Activated naive CD4-positive, alpha-beta T cell treated with anti-CD3 and anti-CD28 coated beads, Interleukin-2, amount 10 ng/mL, durations not matched to agents 7 days and 5 days (primary cell): ENCODE measurements around the gene POU4F3.

Experiments used
- CTCF ChIA-PET: fragments of 350-600 bp; sonication (Branson Sonifier 250); formaldehyde crosslinking; loops from one replicate; lab custom pipeline; 2021; ENCODE audit warnings: antibody characterized with exemption; lab: Charles Lee
- DNase-seq: peaks from one replicate; pipeline ENCODE4 v3.0.0-alpha.2; 2020
- H3K27ac Mint-ChIP-seq: one replicate; pipeline ENCODE4 v1.8.0; 2021; ENCODE audit warnings: mild to moderate bottlenecking, moderate library complexity, mixed read lengths
- H3K27me3 Mint-ChIP-seq: one replicate; pipeline ENCODE4 v1.8.0; 2021; ENCODE audit warnings: mild to moderate bottlenecking, mixed read lengths
- H3K36me3 Mint-ChIP-seq: one replicate; pipeline ENCODE4 v1.8.0; 2021; ENCODE audit warnings: mixed read lengths
- H3K4me1 Mint-ChIP-seq: one replicate; pipeline ENCODE4 v1.8.0; 2021; ENCODE audit warnings: mixed read lengths
- H3K4me3 Mint-ChIP-seq: one replicate; pipeline ENCODE4 v1.8.0; 2021; ENCODE audit warnings: mild to moderate bottlenecking, moderate library complexity, mixed read lengths
- H3K9me3 Mint-ChIP-seq: one replicate; pipeline ENCODE4 v1.8.0; 2021; ENCODE audit warnings: mixed read lengths

Gene POU4F3

DNA sequence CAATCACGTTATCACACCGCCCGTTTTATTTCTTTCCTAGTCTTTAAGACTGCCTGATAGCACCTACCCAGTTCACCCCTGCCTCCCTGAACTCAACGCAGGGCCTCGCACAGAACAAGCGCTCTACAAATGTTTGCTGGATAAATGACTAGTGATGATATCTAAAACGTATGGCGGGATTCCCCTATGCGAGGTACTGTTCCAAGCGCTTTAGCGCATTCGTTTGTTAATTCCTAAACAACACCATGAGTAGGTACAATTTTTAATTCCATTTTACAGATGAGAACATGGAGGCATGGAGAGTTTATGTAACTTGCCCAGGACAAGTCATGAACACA, 6.6 kb downstream of the POU4F3 start:
- Mint-ChIP-seq H3K9me3 (no peaks in the 10 kb centered on the region), H3K36me3 (no peaks in the 10 kb centered on the region), H3K27ac (no peak overlapping the region), H3K27me3 (peaks cover 79% of the 10 kb centered on the region), H3K4me3 (peak overlapping the region; percentile 16), H3K4me1 (peaks cover 10% of the 10 kb centered on the region)
- CTCF ChIA-PET, result no interaction called here
- DNase-seq, result no peak

GRCh38 chr5:146345578-146346366, 7.1 kb downstream of the POU4F3 start:
- no peak for DNase-seq
- H3K27ac Mint-ChIP-seq, result no peak overlapping the region
- H3K9me3 Mint-ChIP-seq, result no peaks in the 10 kb centered on the region
- H3K4me3 Mint-ChIP-seq, result no peak overlapping the region
- no peaks in the 10 kb centered on the region for H3K36me3 Mint-ChIP-seq
- peaks cover 10% of the 10 kb centered on the region for H3K4me1 Mint-ChIP-seq
- H3K27me3 Mint-ChIP-seq, result peaks cover 74% of the 10 kb centered on the region
- CTCF ChIA-PET, result no interaction called here

GRCh38 chr5:146357126-146357525, 18.5 kb downstream of the POU4F3 start:
- Mint-ChIP-seq H3K9me3 (no peaks in the 10 kb centered on the region), H3K4me1 (no peaks in the 10 kb centered on the region), H3K36me3 (no peaks in the 10 kb centered on the region), H3K27me3 (peaks cover 14% of the 10 kb centered on the region), H3K27ac (no peak overlapping the region), H3K4me3 (no peak overlapping the region)
- no peak for DNase-seq
- CTCF ChIA-PET, result no interaction called here

DNA sequence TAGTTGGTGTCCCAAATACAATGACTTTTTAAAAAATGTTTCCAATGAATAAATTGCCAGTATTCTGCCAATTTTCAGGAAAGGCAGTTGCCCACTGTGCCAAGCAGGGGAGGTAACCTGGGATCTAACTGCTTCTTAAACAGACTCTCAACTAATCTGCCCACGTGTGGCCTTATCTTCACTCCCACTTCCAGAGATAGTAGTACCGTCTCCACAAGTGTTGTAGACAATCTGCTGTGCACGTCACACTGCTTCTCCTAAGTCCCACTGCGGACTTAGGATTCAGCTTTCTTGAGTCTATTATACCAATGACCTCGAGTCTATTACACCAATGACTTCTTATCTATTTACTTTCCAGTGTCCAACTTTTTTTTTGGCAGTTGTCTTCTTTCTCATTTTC, 21.2 kb downstream of the POU4F3 start:
- peaks cover 23% of the 10 kb centered on the region for H3K27me3 Mint-ChIP-seq
- CTCF ChIA-PET, result no interaction called here
- no peak overlapping the region for H3K27ac Mint-ChIP-seq
- H3K4me1 Mint-ChIP-seq, result no peaks in the 10 kb centered on the region
- no peak overlapping the region for H3K4me3 Mint-ChIP-seq
- no peak for DNase-seq
- no peaks in the 10 kb centered on the region for H3K9me3 Mint-ChIP-seq
- no peaks in the 10 kb centered on the region for H3K36me3 Mint-ChIP-seq

- Mint-ChIP-seq H3K4me1 (no peaks in the 10 kb centered on the region), H3K9me3 (no peaks in the 10 kb centered on the region), H3K36me3 (no peaks in the 10 kb centered on the region), H3K27me3 (peaks cover 35% of the 10 kb centered on the region), H3K27ac (no peak overlapping the region), H3K4me3 (no peak overlapping the region)
- CTCF ChIA-PET, result no interaction called here
- DNase-seq, result no peak
Measured at GRCh38 chr5:146363161-146363874, 24.7 kb downstream of the POU4F3 start.

DNA sequence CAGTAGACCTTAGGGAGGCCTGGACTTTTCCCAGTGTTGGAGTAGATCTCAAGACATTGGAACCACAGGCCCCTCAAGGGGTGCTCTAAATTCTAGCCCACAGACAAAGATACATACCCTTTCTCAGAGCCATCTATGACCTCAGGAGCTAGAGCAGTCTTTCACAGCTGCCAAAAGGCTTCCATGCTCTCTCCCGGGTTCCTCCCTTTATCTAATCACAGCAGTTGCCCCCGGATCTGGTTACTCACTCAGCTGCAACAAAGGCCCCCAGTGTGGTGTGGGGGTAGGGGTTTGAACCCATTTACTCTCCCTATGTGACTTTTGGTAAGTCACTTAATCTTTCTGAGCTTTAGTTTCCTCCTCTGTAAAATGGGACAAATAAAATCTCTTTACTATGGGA, 27.0 kb downstream of the POU4F3 start:
- no peak overlapping the region for H3K27ac Mint-ChIP-seq
- H3K9me3 Mint-ChIP-seq, result no peaks in the 10 kb centered on the region
- CTCF ChIA-PET, result no interaction called here
- no peaks in the 10 kb centered on the region for H3K4me1 Mint-ChIP-seq
- no peak for DNase-seq
- H3K4me3 Mint-ChIP-seq, result no peak overlapping the region
- H3K36me3 Mint-ChIP-seq, result no peaks in the 10 kb centered on the region
- H3K27me3 Mint-ChIP-seq, result peaks cover 35% of the 10 kb centered on the region

DNA sequence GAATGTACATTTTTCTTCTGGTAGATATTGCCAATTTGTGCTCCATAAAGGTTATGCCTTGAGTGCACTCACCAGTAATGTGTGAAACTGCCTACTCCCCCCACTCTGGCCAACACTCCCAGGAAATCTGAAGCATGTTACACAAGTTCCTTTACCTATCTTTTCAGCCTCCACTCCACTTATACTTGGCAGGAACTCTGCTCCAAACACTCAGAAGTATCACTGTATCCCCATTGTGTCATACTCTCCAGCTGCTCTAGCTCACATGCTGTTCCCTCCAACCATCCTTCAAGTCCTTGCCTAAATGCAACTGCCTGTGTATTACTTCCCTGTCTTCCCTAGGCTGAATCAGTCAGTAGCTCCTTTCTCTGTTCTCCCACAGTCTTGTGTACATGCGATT, 28.3 kb downstream of the POU4F3 start:
- H3K9me3 Mint-ChIP-seq, result no peaks in the 10 kb centered on the region
- no peaks in the 10 kb centered on the region for H3K4me1 Mint-ChIP-seq
- H3K36me3 Mint-ChIP-seq, result no peaks in the 10 kb centered on the region
- no peak for DNase-seq
- CTCF ChIA-PET, result no interaction called here
- no peak overlapping the region for H3K27ac Mint-ChIP-seq
- H3K4me3 Mint-ChIP-seq, result no peak overlapping the region
- H3K27me3 Mint-ChIP-seq, result peaks cover 33% of the 10 kb centered on the region

DNA sequence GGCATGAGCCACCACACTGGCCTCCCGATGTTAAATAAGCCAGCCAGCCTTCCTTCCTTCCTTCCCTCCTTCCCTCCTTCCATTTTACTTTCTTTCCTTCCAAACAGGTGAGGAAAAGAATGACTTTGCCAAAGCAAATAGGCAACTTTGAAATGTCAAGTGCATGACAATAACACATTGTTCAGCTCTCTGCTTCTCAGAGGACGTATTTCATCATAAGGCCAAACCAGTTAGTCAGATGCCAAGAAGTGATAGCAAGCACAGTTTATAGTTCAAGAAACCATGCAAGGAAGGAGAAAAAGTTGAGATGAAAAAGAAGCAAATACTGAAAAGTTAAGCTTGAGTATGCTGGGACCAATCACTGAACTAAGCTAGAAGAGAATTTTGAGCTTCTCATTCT, 29.5 kb downstream of the POU4F3 start:
- H3K27ac Mint-ChIP-seq, result no peak overlapping the region
- H3K9me3 Mint-ChIP-seq, result no peaks in the 10 kb centered on the region
- no peak overlapping the region for H3K4me3 Mint-ChIP-seq
- H3K27me3 Mint-ChIP-seq, result peaks cover 28% of the 10 kb centered on the region
- H3K36me3 Mint-ChIP-seq, result no peaks in the 10 kb centered on the region
- no peak for DNase-seq
- CTCF ChIA-PET, result no interaction called here
- no peaks in the 10 kb centered on the region for H3K4me1 Mint-ChIP-seq

DNA sequence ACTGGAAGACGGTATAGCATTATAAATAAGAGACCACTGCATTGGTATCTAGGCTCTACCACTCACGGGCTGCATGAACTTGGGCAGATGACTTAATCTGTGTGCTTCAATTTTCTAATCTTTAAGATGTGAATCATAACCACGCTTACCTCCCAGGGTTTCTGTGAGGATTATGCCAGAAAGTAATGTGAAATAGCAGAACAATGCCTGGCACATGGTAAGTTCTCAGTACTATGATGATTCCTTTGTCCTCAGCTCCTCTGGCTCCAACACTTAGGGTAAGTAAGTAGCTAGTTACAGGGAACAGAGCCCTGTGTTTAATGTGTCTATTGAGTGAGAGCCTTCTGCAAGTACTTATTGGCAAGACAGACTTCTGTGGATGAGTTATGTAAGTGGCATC, 31.1 kb downstream of the POU4F3 start:
- CTCF ChIA-PET, result no interaction called here

DNA sequence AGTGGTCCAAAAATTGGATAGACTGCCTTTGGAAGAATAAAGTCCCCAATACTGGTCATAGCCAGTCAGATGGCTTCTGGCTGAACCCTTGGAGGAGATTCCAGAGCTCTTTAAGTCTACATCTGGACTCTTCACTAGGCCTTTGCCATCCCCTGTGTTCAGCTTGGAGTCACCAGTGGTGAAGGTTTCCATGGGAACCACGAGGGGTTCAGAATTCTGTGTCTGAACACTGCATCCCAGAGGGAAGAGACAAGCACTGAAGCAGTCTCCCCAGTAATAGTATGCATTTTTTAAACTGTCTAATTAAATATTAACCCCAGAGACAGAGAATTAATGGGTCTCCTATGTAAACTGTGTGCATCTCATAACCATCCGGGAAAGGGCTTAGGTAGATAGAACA, 38.2 kb downstream of the POU4F3 start:
- CTCF ChIA-PET, result no interaction called here

More for the DNA sequence above, 31.1 kb downstream of the POU4F3 start:
- Mint-ChIP-seq H3K4me1 (no peaks in the 10 kb centered on the region), H3K9me3 (no peaks in the 10 kb centered on the region), H3K36me3 (no peaks in the 10 kb centered on the region), H3K27me3 (peaks cover 16% of the 10 kb centered on the region), H3K4me3 (no peak overlapping the region), H3K27ac (no peak overlapping the region)
- no peak for DNase-seq

GRCh38 chr5:146378986-146379385, 40.3 kb downstream of the POU4F3 start:
- CTCF ChIA-PET, result no interaction called here
- no peaks in the 10 kb centered on the region for H3K36me3 Mint-ChIP-seq
- no peak overlapping the region for H3K27ac Mint-ChIP-seq
- no peaks in the 10 kb centered on the region for H3K9me3 Mint-ChIP-seq
- peaks cover 26% of the 10 kb centered on the region for H3K27me3 Mint-ChIP-seq
- H3K4me3 Mint-ChIP-seq, result no peak overlapping the region
- DNase-seq, result no peak
- H3K4me1 Mint-ChIP-seq, result no peaks in the 10 kb centered on the region

More for the DNA sequence above, 38.2 kb downstream of the POU4F3 start:
- no peak for DNase-seq
- Mint-ChIP-seq H3K4me3 (no peak overlapping the region), H3K9me3 (no peaks in the 10 kb centered on the region), H3K36me3 (no peaks in the 10 kb centered on the region), H3K4me1 (no peaks in the 10 kb centered on the region), H3K27me3 (peaks cover 26% of the 10 kb centered on the region), H3K27ac (no peak overlapping the region)

DNA sequence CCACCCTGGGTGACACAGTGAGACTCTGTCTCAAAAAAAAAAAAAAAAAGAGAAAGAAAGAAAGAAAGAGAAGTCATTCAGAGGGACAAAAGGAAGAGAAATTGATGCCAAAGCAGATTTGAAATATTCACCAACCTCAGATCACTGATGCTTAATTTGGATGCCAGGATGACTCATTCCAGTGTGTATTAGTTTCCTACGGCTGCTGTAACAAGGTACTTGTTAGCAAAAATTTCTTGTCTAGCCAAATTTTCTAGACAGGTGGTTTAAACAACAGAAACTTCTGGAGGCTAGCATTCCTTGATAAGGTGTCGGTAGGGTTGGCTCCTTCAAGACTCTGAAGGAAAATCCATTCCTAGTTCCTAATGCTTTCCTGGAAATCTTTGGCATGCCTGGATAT, 42.1 kb downstream of the POU4F3 start:
- Mint-ChIP-seq H3K4me1 (no peaks in the 10 kb centered on the region), H3K36me3 (no peaks in the 10 kb centered on the region), H3K9me3 (no peaks in the 10 kb centered on the region), H3K27ac (no peak overlapping the region), H3K27me3 (peaks cover 34% of the 10 kb centered on the region), H3K4me3 (no peak overlapping the region)
- CTCF ChIA-PET, result no interaction called here
- DNase-seq, result no peak

- Mint-ChIP-seq H3K9me3 (no peaks in the 10 kb centered on the region), H3K27me3 (peaks cover 11% of the 10 kb centered on the region), H3K27ac (no peak overlapping the region), H3K4me1 (no peaks in the 10 kb centered on the region), H3K36me3 (no peaks in the 10 kb centered on the region), H3K4me3 (no peak overlapping the region)
- CTCF ChIA-PET, result no interaction called here
- no peak for DNase-seq
Measured at GRCh38 chr5:146388386-146388785, 49.7 kb downstream of the POU4F3 start.

GRCh38 chr5:146390469-146390868, 51.8 kb downstream of the POU4F3 start:
- no peaks in the 10 kb centered on the region for H3K4me1 Mint-ChIP-seq
- CTCF ChIA-PET, result no interaction called here
- H3K36me3 Mint-ChIP-seq, result no peaks in the 10 kb centered on the region
- H3K4me3 Mint-ChIP-seq, result no peak overlapping the region
- no peaks in the 10 kb centered on the region for H3K9me3 Mint-ChIP-seq
- peaks cover 10% of the 10 kb centered on the region for H3K27me3 Mint-ChIP-seq
- DNase-seq, result no peak
- H3K27ac Mint-ChIP-seq, result no peak overlapping the region
